Gastroesophageal sphincter (tissue), 4 donors: ENCODE results near the gene KIF1C. TPM values are rescaled to one million over a fixed set of nuclear protein-coding genes. Genes with fewer than 3 reads are reported as not detected.

Experiments used
- ATAC-seq: fragments of 150-250 bp; one replicate; pipeline ENCODE4 v1.9.1; 2016; ENCODE audit warnings: mild to moderate bottlenecking, moderate library complexity
- H3K27ac ChIP-seq, 4 donors: fragments of 200-600 bp; sonication (generic) in 3 of 4; 1 replicate in 3 of 4; 2 replicates in 1 of 4; pipeline ENCODE4 v1.5.1; 2016 to 2019
- H3K27me3 ChIP-seq: fragments of 200-600 bp; sonication (generic); one replicate; pipeline ENCODE4 v1.5.1; 2019
- H3K36me3 ChIP-seq, 2 donors: fragments of 200-600 bp; sonication (generic); one replicate each; pipeline ENCODE4 v1.5.1; 2019; ENCODE audit warnings: control low read depth in 1 of 2
- H3K4me1 ChIP-seq, 3 donors: fragments of 200-600 bp; sonication (generic); 1 replicate in 2 of 3; 2 replicates in 1 of 3; pipeline ENCODE4 v1.5.1; 2016 to 2019; ENCODE audit warnings: control low read depth in 2 of 3
- H3K4me3 ChIP-seq, 2 donors: fragments of 200-600 bp; sonication (generic); one replicate each; pipeline ENCODE4 v1.5.1; 2019; ENCODE audit warnings: mild to moderate bottlenecking in 1 of 2, moderate library complexity in 1 of 2
- H3K9me3 ChIP-seq, 3 donors: fragments of 200-600 bp; sonication (generic); one replicate each; pipeline ENCODE4 v1.5.1; 2017 to 2019; ENCODE audit warnings: control low read depth in 2 of 3
- EP300 ChIP-seq: sonication (generic); formaldehyde crosslinking; IDR thresholded peaks from one replicate; pipeline ENCODE4 v1.6.1; 2017; ENCODE audit warnings: antibody characterized with exemption, mild to moderate bottlenecking
- POLR2A ChIP-seq, 2 donors: fragments of 450-650 bp; IDR thresholded peaks; one replicate each; pipeline ENCODE4 v1.6.1; 2017; ENCODE audit warnings: antibody characterized with exemption in 2 of 2, mild to moderate bottlenecking in 2 of 2, moderate library complexity in 1 of 2
- POLR2AphosphoS5 ChIP-seq: sonication (generic); formaldehyde crosslinking; IDR thresholded peaks from one replicate; pipeline ENCODE4 v1.6.1; 2017; ENCODE audit warnings: antibody characterized with exemption
- WGBS, 2 donors: methylation state at CpG; one replicate each; pipeline ENCODE4 v1.1.5; 2018; ENCODE audit warnings: low coverage in 1 of 2; 5-methylcytosine and 5-hydroxymethylcytosine counted together
- total RNA-seq, 4 donors: library from RNA; depleted of rRNA; stranded (reverse); fragments of >200 nt; gene quantifications; one replicate each; pipeline ENCODE4 v1.1.0, GENCODE V29; 2016
- TF ChIP-seq, protein P1 (sequence below), 4 experiments: fragments of 200-600 bp in 2 of 4; fragments of 450-650 bp in 2 of 4; sonication (generic) in 1 of 4; IDR thresholded peaks; one replicate each; pipeline ENCODE4 v1.5.1; 2017 to 2019; ENCODE audit warnings: antibody characterized with exemption in 4 of 4, mild to moderate bottlenecking in 2 of 4, moderate library complexity in 2 of 4

The KIF1C gene
- total RNA-seq, 4 donors from 2014 or later = 147 to 302 (median 180) TPM

DNA sequence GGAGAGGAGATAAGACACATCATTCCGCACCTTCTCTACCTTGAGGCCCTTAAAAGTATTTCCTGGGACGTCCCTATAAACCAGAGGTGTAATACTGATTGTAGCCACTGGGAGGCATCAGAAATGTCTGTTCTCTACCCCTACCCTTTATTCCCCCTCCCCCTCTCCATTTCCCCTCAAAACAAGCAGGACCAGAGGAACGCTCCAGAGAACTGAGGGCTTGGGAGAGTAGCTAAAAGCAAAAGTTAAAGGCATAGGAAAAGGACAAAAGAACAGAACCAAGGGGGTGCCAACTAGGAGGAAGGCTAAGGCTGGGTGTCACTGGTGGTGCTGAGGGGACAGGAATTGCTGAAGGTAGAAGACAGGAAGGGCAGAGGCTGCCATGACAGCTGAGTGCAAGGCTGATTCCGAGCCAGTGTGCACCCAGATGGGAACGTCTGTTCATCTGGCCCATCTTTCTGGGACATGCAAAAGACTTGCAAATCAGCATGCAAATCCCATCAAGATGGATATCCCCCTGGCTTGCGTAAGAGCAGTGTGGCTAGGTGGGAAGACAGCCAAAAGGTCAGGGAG lies 17.0 kb upstream of the KIF1C start:
- Histone ChIP-seq H3K4me3 (no peak overlapping the region), H3K27me3 (no peaks in the 10 kb centered on the region), H3K9me3 (no peaks in the 10 kb centered on the region), H3K36me3 (peaks cover 0 to 95% of the 10 kb centered on the region in 2 donors), H3K27ac (no peak overlapping the region), H3K4me1 (peaks cover 0 to 14% (median 4%) of the 10 kb centered on the region in 3 donors)
- ATAC-seq = peak; percentile 47
- TF ChIP-seq POLR2A (IDR thresholded peaks at IDR 0.05) (no peak), EP300 (no peak), POLR2AphosphoS5 (no peak)
- TF ChIP-seq, protein P1, sequence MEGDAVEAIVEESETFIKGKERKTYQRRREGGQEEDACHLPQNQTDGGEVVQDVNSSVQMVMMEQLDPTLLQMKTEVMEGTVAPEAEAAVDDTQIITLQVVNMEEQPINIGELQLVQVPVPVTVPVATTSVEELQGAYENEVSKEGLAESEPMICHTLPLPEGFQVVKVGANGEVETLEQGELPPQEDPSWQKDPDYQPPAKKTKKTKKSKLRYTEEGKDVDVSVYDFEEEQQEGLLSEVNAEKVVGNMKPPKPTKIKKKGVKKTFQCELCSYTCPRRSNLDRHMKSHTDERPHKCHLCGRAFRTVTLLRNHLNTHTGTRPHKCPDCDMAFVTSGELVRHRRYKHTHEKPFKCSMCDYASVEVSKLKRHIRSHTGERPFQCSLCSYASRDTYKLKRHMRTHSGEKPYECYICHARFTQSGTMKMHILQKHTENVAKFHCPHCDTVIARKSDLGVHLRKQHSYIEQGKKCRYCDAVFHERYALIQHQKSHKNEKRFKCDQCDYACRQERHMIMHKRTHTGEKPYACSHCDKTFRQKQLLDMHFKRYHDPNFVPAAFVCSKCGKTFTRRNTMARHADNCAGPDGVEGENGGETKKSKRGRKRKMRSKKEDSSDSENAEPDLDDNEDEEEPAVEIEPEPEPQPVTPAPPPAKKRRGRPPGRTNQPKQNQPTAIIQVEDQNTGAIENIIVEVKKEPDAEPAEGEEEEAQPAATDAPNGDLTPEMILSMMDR (IDR thresholded peaks at IDR 0.05) = peak in 3 of 4 experiments; percentile 78 to 85 (median 81)
- 40 to 41% methylated on average over 2 to 5 of the region's 6 CpGs for WGBS, 2 donors

GRCh38 chr17:4982305-4982704 lies 15.4 kb upstream of the KIF1C start:
- no peak for ATAC-seq
- H3K4me3 ChIP-seq = no peak overlapping the region
- H3K4me1 ChIP-seq = peaks cover 0 to 28% (median 11%) of the 10 kb centered on the region in 3 donors
- no peak overlapping the region for H3K27ac ChIP-seq
- 56% methylated on average over 4 of the region's 5 CpGs; no CpG with 5 or more reads in 1 of the 2 donors for WGBS, 2 donors
- H3K27me3 ChIP-seq = no peaks in the 10 kb centered on the region
- H3K9me3 ChIP-seq = no peaks in the 10 kb centered on the region
- H3K36me3 ChIP-seq = peaks cover 0 to 83% of the 10 kb centered on the region in 2 donors
- TF ChIP-seq EP300 (no peak), POLR2AphosphoS5 (no peak), POLR2A (IDR thresholded peaks at IDR 0.05) (no peak)
- TF ChIP-seq, protein P1 (IDR thresholded peaks at IDR 0.05) = no peak

GRCh38 chr17:4986403-4986802 lies 11.3 kb upstream of the KIF1C start:
- peak; percentile 11 for ATAC-seq
- H3K36me3 ChIP-seq = peaks cover 0 to 44% of the 10 kb centered on the region in 2 donors
- peaks cover 0 to 38% (median 16%) of the 10 kb centered on the region in 3 donors for H3K4me1 ChIP-seq
- WGBS, 2 donors = 25 to 26% methylated on average over 1 to 5 of the region's 5 CpGs
- no peaks in the 10 kb centered on the region for H3K9me3 ChIP-seq
- H3K27me3 ChIP-seq = no peaks in the 10 kb centered on the region
- TF ChIP-seq, protein P1 (IDR thresholded peaks at IDR 0.05) = no peak
- TF ChIP-seq EP300 (no peak), POLR2A (IDR thresholded peaks at IDR 0.05) (no peak), POLR2AphosphoS5 (no peak)
- peak overlapping the region; percentile 64 to 96 for H3K4me3 ChIP-seq
- peak overlapping the region; percentile 82 to 99 (median 96) for H3K27ac ChIP-seq

DNA sequence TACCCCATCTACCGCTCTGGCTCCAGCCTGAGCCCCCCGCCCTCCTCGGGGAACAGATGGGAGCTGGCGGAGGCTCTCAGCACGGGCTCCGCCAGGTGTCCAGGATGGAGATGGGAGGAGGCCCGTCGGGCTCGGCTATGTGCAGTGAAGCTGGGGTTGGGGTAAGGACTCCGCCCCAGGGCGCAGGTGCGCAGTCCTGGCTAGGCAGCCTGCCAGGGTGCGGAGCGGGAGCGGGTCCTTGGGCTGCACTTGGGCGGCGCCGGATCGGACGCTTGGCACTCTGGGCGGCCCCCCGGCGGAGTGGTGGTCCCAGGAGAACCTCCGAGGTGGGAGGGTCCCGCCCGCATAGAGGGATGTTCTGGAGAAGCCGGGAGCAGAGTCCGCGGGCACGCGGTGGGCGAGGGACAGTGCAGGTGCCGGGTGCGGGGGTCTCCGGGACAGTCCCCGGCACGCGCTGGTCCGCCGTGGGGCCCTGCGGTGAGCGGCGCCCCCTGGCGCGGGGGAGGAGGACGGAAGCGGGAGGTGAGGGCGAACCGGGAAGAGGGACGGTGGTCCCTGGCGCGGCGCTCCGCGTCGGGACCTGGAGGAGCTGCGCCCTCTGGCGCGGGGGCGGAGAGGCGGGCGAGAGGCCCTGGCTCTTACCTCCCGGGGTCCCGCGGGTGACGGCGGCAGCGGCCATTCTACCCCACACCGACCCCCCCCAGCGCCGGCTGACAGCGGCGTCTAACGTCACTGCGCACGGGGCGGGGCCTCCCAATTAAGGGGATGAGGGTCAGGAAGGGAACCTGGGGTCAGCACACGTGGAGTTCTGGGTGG lies 10.6 kb upstream of the KIF1C start, which contains the start of gene CAMTA2:
Gene CAMTA2, minus strand, starts transcription at position 725 of the 816 bp plus-strand sequence. CDS start 1,453 bp downstream, outside the sequence.
- Histone ChIP-seq H3K4me1 (peaks cover 0 to 38% (median 16%) of the 10 kb centered on the region in 3 donors), H3K27ac (peak within 1 kb of the TSS; percentile 82 to 99 (median 96)), H3K36me3 (peaks cover 0 to 36% of the 10 kb centered on the region in 2 donors), H3K4me3 (peak within 1 kb of the TSS; percentile 64 to 96), H3K9me3 (no peaks in the 10 kb centered on the region), H3K27me3 (no peaks in the 10 kb centered on the region)
- 0% methylated on average over 2 of the region's 78 CpGs; no CpG with 5 or more reads in 1 of the 2 donors for WGBS, 2 donors
- peak; percentile 93 for ATAC-seq
- TF ChIP-seq POLR2AphosphoS5 = peak; percentile 83
- TF ChIP-seq, protein P1 (IDR thresholded peaks at IDR 0.05) = peak in 3 of 4 experiments; percentile 83 to 94 (median 84)
- peak; percentile 73 to 77 for TF ChIP-seq POLR2A (IDR thresholded peaks at IDR 0.05)
- no peak for TF ChIP-seq EP300
